SK-N-SH (cell line): ENCODE measurements around the gene BTBD10.

Experiments
- CTCF ChIP-seq: fragments of 200-600 bp; sonication (generic); IDR thresholded peaks from 2 replicates; pipeline ENCODE4 v1.6.1; 2017; ENCODE audit warnings: antibody characterized with exemption, mild to moderate bottlenecking, moderate library complexity
- EZH2phosphoT487 ChIP-seq: fragments of 200-600 bp; sonication (generic); IDR thresholded peaks from 2 replicates; pipeline ENCODE4 v1.6.1; 2017; ENCODE audit warnings: low read depth, mixed run types, mild to moderate bottlenecking, antibody characterized with exemption, moderate library complexity, borderline replicate concordance
- FOXM1 ChIP-seq: IDR thresholded peaks from 2 replicates; pipeline ENCODE4 v1.4.0; 2012; ENCODE audit warnings: low read depth, mild to moderate bottlenecking
- GATA2 ChIP-seq: sonication (generic); formaldehyde crosslinking; IDR thresholded peaks from 2 replicates; pipeline ENCODE4 v1.5.0; 2020; ENCODE audit warnings: mild to moderate bottlenecking, missing genetic modification reagents
- JUND ChIP-seq: IDR thresholded peaks from 2 replicates; pipeline ENCODE4 v1.4.0; 2012
- MAX ChIP-seq: IDR thresholded peaks from 2 replicates; pipeline ENCODE4 v1.4.0; 2012; ENCODE audit warnings: low read depth
- RAD21 ChIP-seq: IDR thresholded peaks from 2 replicates; pipeline ENCODE4 v1.6.1; 2012; ENCODE audit warnings: mild to moderate bottlenecking, low read length
- RCOR1 ChIP-seq: fragments of 150-350 bp; IDR thresholded peaks from 2 replicates; pipeline ENCODE4 v1.6.1; 2017; ENCODE audit warnings: antibody characterized with exemption, low read length
- REST ChIP-seq: IDR thresholded peaks from 2 replicates; pipeline ENCODE4 v1.6.1; 2012; ENCODE audit warnings: mild to moderate bottlenecking, low read depth, low read length, moderate library complexity
- ZBTB33 ChIP-seq: IDR thresholded peaks from 2 replicates; pipeline ENCODE4 v1.4.0; 2012; ENCODE audit warnings: low read depth, borderline replicate concordance

- TF ChIP-seq REST (no peak), JUND (no peak), CTCF (no peak), GATA2 (CRISPR knock-in tag) (no peak), RAD21 (no peak), FOXM1 (no peak), MAX (no peak), ZBTB33 (no peak), EZH2phosphoT487 (no peak), RCOR1 (no peak)
These were observed 113.4 kb downstream of the BTBD10 start for GRCh38 chr11:13349581-13349980.
